ENCODE data around the gene KIF12.
"Not testable (repeated sequence)": the region's sequence is repeated elsewhere in the genome, so short reads cannot be mapped to it uniquely, and the experiment has no call there.

The KIF12 gene

DNA sequence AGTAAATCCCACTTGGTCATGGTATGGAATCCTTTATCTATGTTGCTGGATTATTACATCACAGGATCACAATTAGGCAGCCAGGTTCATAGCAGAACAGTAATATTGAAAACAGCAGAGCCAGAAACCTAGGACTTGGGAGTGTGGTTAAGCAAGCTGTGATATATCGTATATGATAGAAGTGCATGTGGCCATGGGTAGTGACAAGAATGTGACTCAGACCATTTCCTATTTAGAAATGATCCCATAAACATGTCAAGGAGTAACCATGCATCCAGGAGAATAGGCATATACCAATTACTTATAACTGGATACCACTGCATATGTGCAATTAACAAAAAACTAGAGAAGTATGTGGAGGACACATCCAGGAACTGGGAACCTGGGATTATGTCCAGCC is 52.2 kb downstream of the KIF12 start:
- no peak for DNase-seq (ENCODE audit: low spot score)

DNA sequence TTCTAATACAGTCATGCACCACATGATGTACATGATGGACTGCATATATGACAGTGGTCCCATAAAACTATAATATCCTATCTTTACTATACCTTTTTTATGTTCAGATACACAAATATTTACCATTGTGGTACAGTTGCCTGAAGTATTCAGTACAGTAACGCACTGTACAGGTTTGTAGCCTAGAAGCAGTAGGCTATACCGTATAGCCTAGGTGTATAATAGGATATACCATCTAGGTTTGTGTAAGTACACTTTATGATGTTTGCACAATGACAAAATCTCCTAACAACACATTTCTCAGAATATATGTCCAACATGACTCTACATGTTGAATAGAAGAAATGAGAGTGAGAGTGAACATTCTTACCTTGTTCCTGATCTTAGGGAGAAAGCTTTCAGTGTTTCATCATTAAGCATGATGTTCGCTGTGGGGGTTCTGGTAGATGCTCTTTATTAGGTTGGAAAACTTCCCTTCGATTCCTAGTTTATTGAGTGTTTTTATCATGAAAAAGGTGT is 52.8 kb downstream of the KIF12 start:
- DNase-seq (ENCODE audit: low spot score), result no peak

DNA sequence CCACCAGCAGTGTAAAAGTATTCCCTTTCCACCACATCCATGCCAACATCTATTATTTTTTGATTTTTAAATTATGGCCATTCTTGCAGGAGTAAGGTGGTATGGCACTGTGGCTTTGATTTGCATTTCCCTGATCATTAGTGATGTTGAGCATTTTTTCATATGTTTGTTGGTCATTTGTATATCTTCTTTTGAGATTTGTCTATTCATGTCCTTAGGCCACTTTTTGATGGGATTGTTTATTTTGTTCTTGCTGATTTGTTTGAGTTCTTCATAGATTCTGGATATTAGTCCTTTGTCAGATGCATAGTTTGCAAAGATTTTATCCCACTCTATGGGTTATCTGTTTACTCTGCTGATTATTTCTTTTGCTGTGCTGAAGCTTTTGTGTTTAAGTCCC is 55.4 kb downstream of the KIF12 start:
- not testable (repeated sequence) for DNase-seq (ENCODE audit: low spot score)
